ENCODE measurements around the gene ATXN1.

The ATXN1 gene

DNA sequence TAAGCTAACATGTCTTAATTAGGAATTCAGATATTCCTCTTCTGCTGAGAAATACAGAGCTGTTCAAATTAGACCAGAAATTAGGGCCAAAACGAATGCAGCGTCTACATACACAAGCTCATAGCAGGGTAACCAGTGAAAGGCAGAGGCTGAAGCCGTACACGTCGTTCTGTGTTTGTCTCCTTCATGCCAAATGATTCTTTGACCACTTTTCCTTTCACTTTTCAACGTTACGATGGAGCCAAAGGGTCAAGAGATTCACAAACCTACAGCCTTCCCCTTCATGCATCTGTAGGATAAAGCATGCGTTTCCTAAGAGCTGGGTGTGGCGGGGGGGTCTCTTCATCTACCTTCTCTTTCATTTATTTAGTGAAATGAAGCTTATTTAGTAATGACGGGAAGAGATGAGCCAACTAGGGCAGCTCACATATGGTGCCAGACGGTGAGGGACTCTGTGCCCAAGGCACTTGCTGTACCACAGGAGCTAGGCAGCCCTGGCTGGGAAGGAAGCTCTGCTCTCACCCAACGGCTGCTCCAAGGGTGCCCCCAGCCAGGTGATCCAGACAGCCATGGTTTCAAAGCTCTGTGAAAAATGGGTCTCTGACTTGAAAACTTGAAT is 178.0 kb downstream of the ATXN1 start:
- TF ChIP-seq, protein P1, sequence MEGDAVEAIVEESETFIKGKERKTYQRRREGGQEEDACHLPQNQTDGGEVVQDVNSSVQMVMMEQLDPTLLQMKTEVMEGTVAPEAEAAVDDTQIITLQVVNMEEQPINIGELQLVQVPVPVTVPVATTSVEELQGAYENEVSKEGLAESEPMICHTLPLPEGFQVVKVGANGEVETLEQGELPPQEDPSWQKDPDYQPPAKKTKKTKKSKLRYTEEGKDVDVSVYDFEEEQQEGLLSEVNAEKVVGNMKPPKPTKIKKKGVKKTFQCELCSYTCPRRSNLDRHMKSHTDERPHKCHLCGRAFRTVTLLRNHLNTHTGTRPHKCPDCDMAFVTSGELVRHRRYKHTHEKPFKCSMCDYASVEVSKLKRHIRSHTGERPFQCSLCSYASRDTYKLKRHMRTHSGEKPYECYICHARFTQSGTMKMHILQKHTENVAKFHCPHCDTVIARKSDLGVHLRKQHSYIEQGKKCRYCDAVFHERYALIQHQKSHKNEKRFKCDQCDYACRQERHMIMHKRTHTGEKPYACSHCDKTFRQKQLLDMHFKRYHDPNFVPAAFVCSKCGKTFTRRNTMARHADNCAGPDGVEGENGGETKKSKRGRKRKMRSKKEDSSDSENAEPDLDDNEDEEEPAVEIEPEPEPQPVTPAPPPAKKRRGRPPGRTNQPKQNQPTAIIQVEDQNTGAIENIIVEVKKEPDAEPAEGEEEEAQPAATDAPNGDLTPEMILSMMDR (IDR thresholded peaks at IDR 0.05; ENCODE audit: borderline replicate concordance, insufficient read depth, low read depth, low read length) = no peak

DNA sequence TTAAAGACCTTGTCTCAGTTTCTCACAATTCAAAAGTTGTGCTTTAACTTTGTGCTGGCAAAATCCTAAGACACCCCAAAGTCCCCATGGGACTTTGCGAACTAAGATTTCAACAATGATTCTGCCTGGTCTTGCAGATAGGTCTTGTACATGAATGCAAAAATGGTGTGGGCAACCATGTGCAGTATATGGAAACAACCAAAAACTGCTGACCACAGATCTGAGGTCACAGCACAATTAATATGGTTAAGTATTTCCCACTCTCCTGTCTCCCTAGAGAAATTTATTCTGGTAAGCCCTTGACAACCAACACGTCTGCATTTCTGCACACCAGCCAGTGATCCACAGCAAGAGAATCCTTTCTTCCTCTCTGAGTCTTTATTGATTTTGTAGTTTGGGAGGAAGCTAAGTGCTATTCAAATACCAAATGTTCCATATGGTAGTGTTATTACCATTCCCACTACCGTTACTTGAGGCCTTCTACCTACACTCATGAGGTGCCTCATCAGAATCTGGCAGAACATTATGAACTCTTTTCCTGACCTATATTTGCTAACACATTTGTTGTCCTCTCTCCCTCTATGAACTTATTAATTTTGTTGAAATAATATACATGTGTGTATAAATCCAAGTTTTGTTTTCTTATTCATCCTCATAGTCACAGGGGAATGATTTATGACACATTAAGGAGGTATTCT is 178.7 kb downstream of the ATXN1 start:
- H3K4me3 ChIP-seq (ENCODE audit: low read depth, low read length) = no peak overlapping the region
- TF ChIP-seq, protein P1 (IDR thresholded peaks at IDR 0.05; ENCODE audit: borderline replicate concordance, insufficient read depth, low read depth, low read length) = no peak

More for the DNA sequence above, 178.0 kb downstream of the ATXN1 start:
- no peak overlapping the region for H3K4me3 ChIP-seq (ENCODE audit: low read depth, low read length)

DNA sequence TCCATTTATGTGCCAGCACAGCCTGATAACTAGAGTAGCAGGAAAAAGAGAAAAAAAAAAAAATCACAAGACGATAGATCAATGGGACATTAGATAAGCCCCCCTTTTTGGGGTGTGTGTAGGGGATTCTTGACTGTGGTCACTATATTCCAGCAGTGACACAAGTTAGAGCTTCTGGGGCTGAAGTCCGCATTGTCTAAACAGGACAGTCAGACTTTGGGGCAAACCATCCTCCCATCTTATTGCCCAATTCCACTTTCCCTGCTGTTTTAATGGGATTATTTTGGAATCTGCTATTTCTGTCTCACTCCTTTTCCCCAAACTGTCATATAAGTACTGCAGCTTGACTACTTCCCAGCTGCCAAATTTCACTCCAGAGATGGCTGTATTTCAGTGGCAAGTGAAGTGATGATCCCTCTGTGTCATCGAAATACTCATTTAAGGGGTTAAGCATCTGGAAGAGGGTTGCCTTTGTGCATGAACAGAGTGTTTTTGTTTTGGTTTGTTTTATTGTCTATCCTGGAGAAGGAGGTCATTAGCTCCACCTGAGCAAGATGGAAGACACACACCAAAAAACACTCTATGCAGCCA is 182.5 kb downstream of the ATXN1 start:
- no peak overlapping the region for H3K4me3 ChIP-seq (ENCODE audit: low read depth, low read length)
- TF ChIP-seq, protein P1 (IDR thresholded peaks at IDR 0.05; ENCODE audit: borderline replicate concordance, insufficient read depth, low read depth, low read length) = no peak

DNA sequence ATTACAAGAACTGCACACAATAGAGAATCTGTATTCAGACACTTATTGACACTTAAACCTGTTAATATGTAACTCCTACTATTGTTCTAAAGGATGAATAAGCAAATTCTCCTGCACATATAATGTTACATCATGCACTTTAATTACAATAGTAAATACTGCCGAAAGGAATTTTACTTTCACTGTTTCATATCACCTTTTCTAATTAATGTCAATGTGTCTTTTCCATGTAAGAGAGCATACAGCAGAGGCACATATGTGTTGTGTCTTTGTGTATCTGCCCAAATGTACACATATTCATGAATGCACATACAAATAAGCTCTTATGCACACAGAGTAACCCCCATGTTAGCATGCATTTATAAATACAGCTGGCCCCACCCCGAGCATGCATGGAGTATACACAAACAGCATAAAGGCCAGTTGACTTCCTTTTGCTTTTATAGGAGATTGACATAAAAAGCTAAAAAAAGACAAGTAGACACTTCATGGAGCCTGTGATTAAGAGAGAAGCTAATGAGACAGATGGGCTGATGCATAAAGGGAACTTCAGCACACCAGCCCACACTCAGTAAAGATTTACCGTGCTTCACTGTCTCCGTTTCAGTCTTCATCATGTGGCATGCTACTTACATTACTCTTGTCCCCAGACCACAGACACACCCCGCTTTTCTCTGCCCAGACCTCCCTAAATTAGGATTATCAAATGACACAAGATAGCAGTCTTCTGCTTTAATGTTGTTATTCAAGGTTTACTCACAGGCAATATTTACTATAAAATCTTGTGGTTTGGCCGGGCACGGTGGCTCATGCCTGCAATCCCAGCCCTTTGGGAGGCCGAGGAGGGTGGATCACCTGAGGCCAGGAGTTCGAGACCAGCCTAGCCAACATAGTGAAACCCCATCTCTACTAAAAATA is 184.6 kb downstream of the ATXN1 start:
- TF ChIP-seq, protein P1 (IDR thresholded peaks at IDR 0.05; ENCODE audit: borderline replicate concordance, insufficient read depth, low read depth, low read length) = no peak
- H3K4me3 ChIP-seq (ENCODE audit: low read depth, low read length) = no peak overlapping the region

DNA sequence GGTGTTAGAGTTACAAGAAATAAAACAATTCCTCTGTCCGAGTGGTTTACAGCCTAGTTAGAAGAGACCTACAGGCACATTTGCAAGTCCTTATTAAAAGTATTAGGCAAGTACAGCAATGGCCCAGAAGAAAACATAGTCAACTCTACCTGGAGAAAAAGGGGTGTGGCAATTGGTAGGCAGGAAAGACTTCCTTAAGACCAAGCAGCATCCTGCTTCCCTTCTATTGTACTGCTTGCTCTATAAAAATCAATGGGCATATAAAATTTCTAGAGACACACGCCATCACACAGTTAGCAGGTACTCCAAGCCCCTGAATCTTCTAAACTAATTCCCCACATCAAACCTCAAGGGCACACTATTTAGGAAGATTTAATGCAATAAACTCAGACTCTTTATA is 185.6 kb downstream of the ATXN1 start:
- TF ChIP-seq, protein P1 (IDR thresholded peaks at IDR 0.05; ENCODE audit: borderline replicate concordance, insufficient read depth, low read depth, low read length) = no peak
- no peak overlapping the region for H3K4me3 ChIP-seq (ENCODE audit: low read depth, low read length)

DNA sequence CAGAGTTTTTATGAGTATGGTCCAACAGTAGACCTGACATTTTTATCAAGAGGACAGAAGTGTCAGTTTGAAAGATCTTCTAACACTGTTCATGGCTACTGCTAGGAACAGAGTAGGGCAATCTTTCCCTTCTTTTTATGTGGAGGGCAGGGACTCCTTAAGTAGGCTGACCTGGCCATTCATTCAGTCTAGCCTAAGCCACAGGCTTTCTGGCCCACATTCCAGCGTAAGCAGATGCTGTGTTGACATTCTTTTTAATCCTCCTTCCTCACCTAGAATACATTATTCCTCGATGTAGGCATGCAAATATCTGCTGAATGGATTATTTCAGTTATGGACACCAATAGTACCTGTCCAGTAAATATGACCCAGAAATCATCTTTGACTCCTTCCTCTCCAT is 188.3 kb downstream of the ATXN1 start:
- TF ChIP-seq, protein P1 (IDR thresholded peaks at IDR 0.05; ENCODE audit: borderline replicate concordance, insufficient read depth, low read depth, low read length) = no peak
- no peak overlapping the region for H3K4me3 ChIP-seq (ENCODE audit: low read depth, low read length)

Measured in GM12875 (cell line).